ENCODE data around the gene ZNF507.

The ZNF507 gene

GRCh38 chr19:32349724-32350470 lies 4.5 kb downstream of the ZNF507 start:
- Histone ChIP-seq H3K27me3 (replicated peaks in 2 of 5; ENCODE audit: control insufficient read depth in 4 of 5, insufficient read depth in 5 of 5, low read length in 4 of 5) (no peaks in the 10 kb centered on the region), H3K27ac (ENCODE audit: insufficient read depth in 1 of 2, low read depth in 1 of 2, low read length in 2 of 2, poor library complexity in 1 of 2, severe bottlenecking in 2 of 2) (no peak overlapping the region), H3K4me3 (ENCODE audit: control insufficient read depth in 1 of 7, extremely low read depth in 1 of 7, insufficient read depth in 4 of 7, low read depth in 2 of 7, low read length in 6 of 7) (no peak overlapping the region), H3K9me3 (ENCODE audit: control extremely low read depth in 1 of 5, control insufficient read depth in 4 of 5, insufficient read depth in 2 of 5, low read depth in 1 of 5, low read length in 4 of 5) (peaks cover 0 to 2% (median 0%) of the 10 kb centered on the region in 5 experiments), H3K4me1 (ENCODE audit: control extremely low read depth in 1 of 4, control insufficient read depth in 4 of 4, insufficient read depth in 4 of 4, low read length in 3 of 4) (peaks cover 14 to 34% (median 25%) of the 10 kb centered on the region in 4 experiments), H3K36me3 (ENCODE audit: control insufficient read depth in 4 of 4, insufficient read depth in 4 of 4, low read length in 3 of 4) (peaks cover 23 to 46% (median 34%) of the 10 kb centered on the region in 4 experiments)
- CTCF ChIA-PET: interaction anchor here (1.3 to 2.0 kb wide), 2 partner anchors 9 to 10 kb away, joined by 3 to 4 read pairs; no protein-coding TSS in a partner anchor
- DNase-seq: no peak
- 100% methylated on average over 1 of the region's 2 CpGs for WGBS (ENCODE audit: insufficient coverage)
- POLR2A ChIA-PET: no interaction called here

GRCh38 chr19:32350471-32350865 lies 5.1 kb downstream of the ZNF507 start:
- Histone ChIP-seq H3K9me3 (ENCODE audit: control extremely low read depth in 1 of 5, control insufficient read depth in 4 of 5, insufficient read depth in 2 of 5, low read depth in 1 of 5, low read length in 4 of 5) (peaks cover 0 to 2% (median 0%) of the 10 kb centered on the region in 5 experiments), H3K27ac (ENCODE audit: insufficient read depth in 1 of 2, low read depth in 1 of 2, low read length in 2 of 2, poor library complexity in 1 of 2, severe bottlenecking in 2 of 2) (no peak overlapping the region), H3K4me1 (ENCODE audit: control extremely low read depth in 1 of 4, control insufficient read depth in 4 of 4, insufficient read depth in 4 of 4, low read length in 3 of 4) (peaks cover 14 to 34% (median 25%) of the 10 kb centered on the region in 4 experiments), H3K36me3 (ENCODE audit: control insufficient read depth in 4 of 4, insufficient read depth in 4 of 4, low read length in 3 of 4) (peaks cover 23 to 52% (median 39%) of the 10 kb centered on the region in 4 experiments), H3K4me3 (ENCODE audit: control insufficient read depth in 1 of 7, extremely low read depth in 1 of 7, insufficient read depth in 4 of 7, low read depth in 2 of 7, low read length in 6 of 7) (no peak overlapping the region), H3K27me3 (replicated peaks in 2 of 5; ENCODE audit: control insufficient read depth in 4 of 5, insufficient read depth in 5 of 5, low read length in 4 of 5) (no peaks in the 10 kb centered on the region)
- POLR2A ChIA-PET: no interaction called here
- CTCF ChIA-PET: interaction anchor here (0.6 to 2.0 kb wide), 2 partner anchors 11 to 1526 kb away, joined by 3 to 4 read pairs; no protein-coding TSS in a partner anchor
- WGBS (ENCODE audit: insufficient coverage): no CpG with 5 or more reads among the region's 3 CpGs
- no peak for DNase-seq

- no peak for DNase-seq
- Histone ChIP-seq H3K27me3 (replicated peaks in 2 of 5; ENCODE audit: control insufficient read depth in 4 of 5, insufficient read depth in 5 of 5, low read length in 4 of 5) (no peaks in the 10 kb centered on the region), H3K27ac (ENCODE audit: insufficient read depth in 1 of 2, low read depth in 1 of 2, low read length in 2 of 2, poor library complexity in 1 of 2, severe bottlenecking in 2 of 2) (no peak overlapping the region), H3K9me3 (ENCODE audit: control extremely low read depth in 1 of 5, control insufficient read depth in 4 of 5, insufficient read depth in 2 of 5, low read depth in 1 of 5, low read length in 4 of 5) (peaks cover 0 to 2% (median 0%) of the 10 kb centered on the region in 5 experiments), H3K36me3 (ENCODE audit: control insufficient read depth in 4 of 4, insufficient read depth in 4 of 4, low read length in 3 of 4) (peaks cover 23 to 56% (median 42%) of the 10 kb centered on the region in 4 experiments), H3K4me1 (ENCODE audit: control extremely low read depth in 1 of 4, control insufficient read depth in 4 of 4, insufficient read depth in 4 of 4, low read length in 3 of 4) (peaks cover 14 to 34% (median 24%) of the 10 kb centered on the region in 4 experiments), H3K4me3 (ENCODE audit: control insufficient read depth in 1 of 7, extremely low read depth in 1 of 7, insufficient read depth in 4 of 7, low read depth in 2 of 7, low read length in 6 of 7) (no peak overlapping the region)
- POLR2A ChIA-PET: no interaction called here
- CTCF ChIA-PET: interaction anchor here (0.6 to 2.0 kb wide), 2 partner anchors 11 to 1526 kb away, joined by 3 to 4 read pairs; no protein-coding TSS in a partner anchor
- 96% methylated on average over 2 of the region's 2 CpGs for WGBS (ENCODE audit: insufficient coverage)
Observed at GRCh38 chr19:32350987-32351348, 5.6 kb downstream of the ZNF507 start.

- H3K27ac ChIP-seq (ENCODE audit: insufficient read depth in 1 of 2, low read depth in 1 of 2, low read length in 2 of 2, poor library complexity in 1 of 2, severe bottlenecking in 2 of 2): no peak overlapping the region
- no peak overlapping the region for H3K4me3 ChIP-seq (ENCODE audit: control insufficient read depth in 1 of 7, extremely low read depth in 1 of 7, insufficient read depth in 4 of 7, low read depth in 2 of 7, low read length in 6 of 7)
- peaks cover 0 to 2% (median 0%) of the 10 kb centered on the region in 5 experiments for H3K9me3 ChIP-seq (ENCODE audit: control extremely low read depth in 1 of 5, control insufficient read depth in 4 of 5, insufficient read depth in 2 of 5, low read depth in 1 of 5, low read length in 4 of 5)
- CTCF ChIA-PET: no interaction called here
- DNase-seq: no peak
- H3K27me3 ChIP-seq (replicated peaks in 2 of 5; ENCODE audit: control insufficient read depth in 4 of 5, insufficient read depth in 5 of 5, low read length in 4 of 5): no peaks in the 10 kb centered on the region
- H3K4me1 ChIP-seq (ENCODE audit: control extremely low read depth in 1 of 4, control insufficient read depth in 4 of 4, insufficient read depth in 4 of 4, low read length in 3 of 4): peaks cover 5 to 25% (median 16%) of the 10 kb centered on the region in 4 experiments
- H3K36me3 ChIP-seq (ENCODE audit: control insufficient read depth in 4 of 4, insufficient read depth in 4 of 4, low read length in 3 of 4): peaks cover 25 to 68% (median 47%) of the 10 kb centered on the region in 4 experiments
- 100% methylated on average over 1 of the region's 1 CpG for WGBS (ENCODE audit: insufficient coverage)
- POLR2A ChIA-PET: no interaction called here
Observed at GRCh38 chr19:32352241-32352630, 6.8 kb downstream of the ZNF507 start.

- ChIA-PET POLR2A (no interaction called here), CTCF (no interaction called here)
- H3K27me3 ChIP-seq (replicated peaks in 2 of 5; ENCODE audit: control insufficient read depth in 4 of 5, insufficient read depth in 5 of 5, low read length in 4 of 5): no peaks in the 10 kb centered on the region
- peaks cover 24 to 71% (median 51%) of the 10 kb centered on the region in 4 experiments for H3K36me3 ChIP-seq (ENCODE audit: control insufficient read depth in 4 of 4, insufficient read depth in 4 of 4, low read length in 3 of 4)
- no peak overlapping the region for H3K4me3 ChIP-seq (ENCODE audit: control insufficient read depth in 1 of 7, extremely low read depth in 1 of 7, insufficient read depth in 4 of 7, low read depth in 2 of 7, low read length in 6 of 7)
- H3K27ac ChIP-seq (ENCODE audit: insufficient read depth in 1 of 2, low read depth in 1 of 2, low read length in 2 of 2, poor library complexity in 1 of 2, severe bottlenecking in 2 of 2): no peak overlapping the region
- WGBS (ENCODE audit: insufficient coverage): 96% methylated on average over 9 of the region's 9 CpGs
- peaks cover 5 to 25% (median 16%) of the 10 kb centered on the region in 4 experiments for H3K4me1 ChIP-seq (ENCODE audit: control extremely low read depth in 1 of 4, control insufficient read depth in 4 of 4, insufficient read depth in 4 of 4, low read length in 3 of 4)
- DNase-seq: no peak
- peaks cover 0 to 2% (median 0%) of the 10 kb centered on the region in 5 experiments for H3K9me3 ChIP-seq (ENCODE audit: control extremely low read depth in 1 of 5, control insufficient read depth in 4 of 5, insufficient read depth in 2 of 5, low read depth in 1 of 5, low read length in 4 of 5)
Observed at GRCh38 chr19:32354345-32354744, 8.9 kb downstream of the ZNF507 start.

- peaks cover 5 to 22% (median 16%) of the 10 kb centered on the region in 4 experiments for H3K4me1 ChIP-seq (ENCODE audit: control extremely low read depth in 1 of 4, control insufficient read depth in 4 of 4, insufficient read depth in 4 of 4, low read length in 3 of 4)
- no peaks in the 10 kb centered on the region for H3K27me3 ChIP-seq (replicated peaks in 2 of 5; ENCODE audit: control insufficient read depth in 4 of 5, insufficient read depth in 5 of 5, low read length in 4 of 5)
- H3K27ac ChIP-seq (ENCODE audit: insufficient read depth in 1 of 2, low read depth in 1 of 2, low read length in 2 of 2, poor library complexity in 1 of 2, severe bottlenecking in 2 of 2): no peak overlapping the region
- no peak for DNase-seq
- H3K36me3 ChIP-seq (ENCODE audit: control insufficient read depth in 4 of 4, insufficient read depth in 4 of 4, low read length in 3 of 4): peaks cover 20 to 77% (median 55%) of the 10 kb centered on the region in 4 experiments
- WGBS (ENCODE audit: insufficient coverage): 80% methylated on average over 2 of the region's 3 CpGs
- ChIA-PET CTCF (no interaction called here), POLR2A (no interaction called here)
- peaks cover 0 to 2% (median 0%) of the 10 kb centered on the region in 5 experiments for H3K9me3 ChIP-seq (ENCODE audit: control extremely low read depth in 1 of 5, control insufficient read depth in 4 of 5, insufficient read depth in 2 of 5, low read depth in 1 of 5, low read length in 4 of 5)
- no peak overlapping the region for H3K4me3 ChIP-seq (ENCODE audit: control insufficient read depth in 1 of 7, extremely low read depth in 1 of 7, insufficient read depth in 4 of 7, low read depth in 2 of 7, low read length in 6 of 7)
Observed at GRCh38 chr19:32355309-32355708, 9.9 kb downstream of the ZNF507 start.

GRCh38 chr19:32357720-32358119 lies 12.3 kb downstream of the ZNF507 start:
- POLR2A ChIA-PET: no interaction called here
- peaks cover 26 to 87% (median 63%) of the 10 kb centered on the region in 4 experiments for H3K36me3 ChIP-seq (ENCODE audit: control insufficient read depth in 4 of 4, insufficient read depth in 4 of 4, low read length in 3 of 4)
- CTCF ChIA-PET: interaction anchor here (0.7 to 3.8 kb wide), 3 partner anchors 14 to 20 kb away, joined by 3 to 16 read pairs (median 3); no protein-coding TSS in a partner anchor

More at GRCh38 chr19:32357720-32358119, 12.3 kb downstream of the ZNF507 start:
- WGBS (ENCODE audit: insufficient coverage): no CpG with 5 or more reads among the region's 2 CpGs
- Histone ChIP-seq H3K9me3 (ENCODE audit: control extremely low read depth in 1 of 5, control insufficient read depth in 4 of 5, insufficient read depth in 2 of 5, low read depth in 1 of 5, low read length in 4 of 5) (peaks cover 0 to 2% (median 0%) of the 10 kb centered on the region in 5 experiments), H3K27me3 (replicated peaks in 2 of 5; ENCODE audit: control insufficient read depth in 4 of 5, insufficient read depth in 5 of 5, low read length in 4 of 5) (no peaks in the 10 kb centered on the region), H3K4me3 (ENCODE audit: control insufficient read depth in 1 of 7, extremely low read depth in 1 of 7, insufficient read depth in 4 of 7, low read depth in 2 of 7, low read length in 6 of 7) (no peak overlapping the region), H3K27ac (ENCODE audit: insufficient read depth in 1 of 2, low read depth in 1 of 2, low read length in 2 of 2, poor library complexity in 1 of 2, severe bottlenecking in 2 of 2) (no peak overlapping the region), H3K4me1 (ENCODE audit: control extremely low read depth in 1 of 4, control insufficient read depth in 4 of 4, insufficient read depth in 4 of 4, low read length in 3 of 4) (no peaks in the 10 kb centered on the region)
- no peak for DNase-seq
